ENCODE data around the gene HS3ST4. TPM values are rescaled to one million over a fixed set of nuclear protein-coding genes. Genes with fewer than 3 reads are reported as not detected.

HS3ST4 gene
- total RNA-seq, 1 donor from 2014 or later, result not detected

DNA sequence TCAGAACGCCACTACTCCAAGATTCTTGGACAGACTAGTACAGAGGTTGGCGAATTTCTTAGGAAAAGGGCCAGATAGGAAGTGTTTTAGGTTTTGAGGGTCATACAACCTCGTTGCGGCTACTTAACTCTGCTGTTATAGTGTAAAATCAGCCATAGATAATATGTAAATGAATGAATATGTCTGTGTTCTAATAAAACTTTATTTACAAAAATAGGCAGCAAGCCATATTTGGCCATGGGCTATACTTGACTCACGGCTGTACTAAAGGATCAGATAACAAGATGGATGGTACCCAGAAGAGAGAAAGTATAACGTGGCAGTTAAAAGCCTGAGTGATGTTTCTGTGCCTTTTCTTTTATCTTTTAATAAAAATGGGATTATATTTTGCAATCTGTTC, 125.5 kb downstream of the HS3ST4 start:
- ATAC-seq (ENCODE audit: low read depth), result no peak
- TF ChIP-seq, protein P1, sequence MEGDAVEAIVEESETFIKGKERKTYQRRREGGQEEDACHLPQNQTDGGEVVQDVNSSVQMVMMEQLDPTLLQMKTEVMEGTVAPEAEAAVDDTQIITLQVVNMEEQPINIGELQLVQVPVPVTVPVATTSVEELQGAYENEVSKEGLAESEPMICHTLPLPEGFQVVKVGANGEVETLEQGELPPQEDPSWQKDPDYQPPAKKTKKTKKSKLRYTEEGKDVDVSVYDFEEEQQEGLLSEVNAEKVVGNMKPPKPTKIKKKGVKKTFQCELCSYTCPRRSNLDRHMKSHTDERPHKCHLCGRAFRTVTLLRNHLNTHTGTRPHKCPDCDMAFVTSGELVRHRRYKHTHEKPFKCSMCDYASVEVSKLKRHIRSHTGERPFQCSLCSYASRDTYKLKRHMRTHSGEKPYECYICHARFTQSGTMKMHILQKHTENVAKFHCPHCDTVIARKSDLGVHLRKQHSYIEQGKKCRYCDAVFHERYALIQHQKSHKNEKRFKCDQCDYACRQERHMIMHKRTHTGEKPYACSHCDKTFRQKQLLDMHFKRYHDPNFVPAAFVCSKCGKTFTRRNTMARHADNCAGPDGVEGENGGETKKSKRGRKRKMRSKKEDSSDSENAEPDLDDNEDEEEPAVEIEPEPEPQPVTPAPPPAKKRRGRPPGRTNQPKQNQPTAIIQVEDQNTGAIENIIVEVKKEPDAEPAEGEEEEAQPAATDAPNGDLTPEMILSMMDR (IDR thresholded peaks at IDR 0.05), result no peak

DNA sequence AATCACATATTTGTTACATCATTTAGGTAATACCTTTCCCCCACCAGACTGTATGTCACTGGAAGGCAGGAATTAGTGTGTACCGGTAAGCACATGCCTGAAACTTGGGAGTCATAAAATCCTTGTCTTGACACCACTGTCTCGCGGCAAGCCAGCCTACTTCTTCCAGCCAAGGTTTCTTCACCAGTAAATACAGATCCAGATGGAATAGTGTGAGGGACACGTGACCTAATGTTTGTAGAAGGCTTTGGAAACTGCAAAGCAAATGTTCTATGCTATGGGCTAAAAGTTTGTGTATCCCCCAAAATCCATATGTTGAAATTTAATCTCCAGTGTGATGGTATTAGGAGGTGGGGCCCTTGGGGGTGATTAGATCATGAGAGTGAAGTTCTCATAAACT, 126.1 kb downstream of the HS3ST4 start:
- CTCF ChIA-PET, result no interaction called here
- intact Hi-C loops (cut with micrococcal nuclease), result no loop called here
- no peak overlapping the region for H3K4me3 Mint-ChIP-seq

More for the DNA sequence above, 125.5 kb downstream of the HS3ST4 start:
- Mint-ChIP-seq H3K4me3 (no peak overlapping the region), H3K4me1 (no peaks in the 10 kb centered on the region), H3K36me3 (ENCODE audit: low read depth) (no peaks in the 10 kb centered on the region), H3K9me3 (no peaks in the 10 kb centered on the region), H3K27ac (no peak overlapping the region), H3K27me3 (no peaks in the 10 kb centered on the region)
- intact Hi-C loops (cut with micrococcal nuclease), result no loop called here
- ChIA-PET POLR2A (no interaction called here), CTCF (no interaction called here)
- DNase-seq, result no peak

DNA sequence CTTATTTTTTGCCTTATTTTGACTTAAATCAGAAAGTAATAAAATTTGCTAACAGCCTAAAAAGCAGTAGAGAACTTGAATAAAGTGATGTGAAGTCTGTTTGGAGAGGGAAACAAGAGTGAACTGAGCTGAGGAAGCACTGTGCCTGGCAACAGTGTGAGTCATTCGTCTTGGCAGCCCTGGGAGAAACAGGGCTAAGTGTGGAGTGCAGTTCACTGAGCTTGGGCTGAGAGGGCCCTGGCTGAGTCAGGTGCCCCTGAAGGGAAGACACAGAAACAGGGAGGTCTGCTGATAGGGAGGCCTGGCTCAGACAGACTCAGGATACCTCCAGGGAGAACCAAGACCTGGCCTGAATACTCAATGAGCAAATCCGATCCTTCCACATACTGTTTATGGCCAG, 132.1 kb downstream of the HS3ST4 start:
- Mint-ChIP-seq H3K27me3 (no peaks in the 10 kb centered on the region), H3K4me1 (no peaks in the 10 kb centered on the region), H3K36me3 (ENCODE audit: low read depth) (no peaks in the 10 kb centered on the region), H3K9me3 (no peaks in the 10 kb centered on the region), H3K27ac (no peak overlapping the region), H3K4me3 (no peak overlapping the region)
- ATAC-seq (ENCODE audit: low read depth) (no peak), DNase-seq (no peak)
- intact Hi-C loops (cut with micrococcal nuclease), result no loop called here
- TF ChIP-seq, protein P1 (IDR thresholded peaks at IDR 0.05), result no peak
- CTCF ChIA-PET, result no interaction called here
- POLR2A ChIA-PET, result no interaction called here

More for the DNA sequence above, 126.1 kb downstream of the HS3ST4 start:
- H3K9me3 Mint-ChIP-seq, result no peaks in the 10 kb centered on the region
- TF ChIP-seq, protein P1 (IDR thresholded peaks at IDR 0.05), result no peak
- DNase-seq, result no peak
- POLR2A ChIA-PET, result no interaction called here
- H3K27ac Mint-ChIP-seq, result no peak overlapping the region
- no peaks in the 10 kb centered on the region for H3K4me1 Mint-ChIP-seq
- H3K27me3 Mint-ChIP-seq, result no peaks in the 10 kb centered on the region
- ATAC-seq (ENCODE audit: low read depth), result no peak
- no peaks in the 10 kb centered on the region for H3K36me3 Mint-ChIP-seq (ENCODE audit: low read depth)

DNA sequence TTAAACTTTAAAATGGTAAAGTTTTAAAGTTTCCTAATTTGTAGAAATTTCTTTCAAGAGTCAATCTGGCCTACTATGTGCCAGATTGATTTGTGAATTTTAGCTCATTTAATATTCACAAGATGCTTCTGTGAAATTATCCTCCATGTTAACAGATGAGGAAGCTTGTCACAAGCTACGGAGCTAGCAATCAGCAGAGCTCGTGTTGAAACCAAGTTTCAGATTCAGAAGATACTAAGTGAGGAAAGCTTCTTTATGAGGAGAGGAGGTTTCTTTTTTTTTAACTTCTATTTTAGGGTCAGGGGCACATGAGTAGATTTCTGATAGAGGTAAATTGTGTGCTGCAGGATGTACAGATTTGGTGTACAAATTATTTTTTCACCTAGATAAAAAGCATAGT, 135.9 kb downstream of the HS3ST4 start:
- DNase-seq (no peak), ATAC-seq (ENCODE audit: low read depth) (no peak)
- Mint-ChIP-seq H3K4me1 (no peaks in the 10 kb centered on the region), H3K36me3 (ENCODE audit: low read depth) (no peaks in the 10 kb centered on the region), H3K27me3 (no peaks in the 10 kb centered on the region), H3K4me3 (no peak overlapping the region), H3K9me3 (no peaks in the 10 kb centered on the region), H3K27ac (no peak overlapping the region)
- POLR2A ChIA-PET, result no interaction called here
- TF ChIP-seq, protein P1 (IDR thresholded peaks at IDR 0.05), result no peak
- CTCF ChIA-PET, result no interaction called here
- intact Hi-C loops (cut with micrococcal nuclease), result no loop called here

DNA sequence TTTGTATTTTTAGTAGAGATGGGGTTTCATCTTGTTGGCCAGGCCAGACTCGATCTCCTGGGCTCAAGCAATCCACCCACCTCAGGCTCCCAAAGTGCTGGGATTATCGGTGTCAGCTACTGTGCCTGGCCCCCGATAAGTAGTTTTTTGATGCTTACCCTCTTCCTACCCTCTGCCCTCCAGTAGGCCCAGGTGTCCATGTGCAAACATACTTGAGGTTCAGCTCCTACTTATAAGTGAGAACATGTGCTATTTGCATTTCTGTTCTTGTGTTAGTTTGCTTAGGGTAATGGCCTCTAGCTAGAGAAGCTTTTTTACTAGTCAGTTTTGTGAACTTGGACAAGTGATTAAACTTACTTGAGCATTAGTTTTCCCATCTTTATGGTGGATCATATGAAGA, 136.8 kb downstream of the HS3ST4 start:
- H3K36me3 Mint-ChIP-seq (ENCODE audit: low read depth), result no peaks in the 10 kb centered on the region
- H3K9me3 Mint-ChIP-seq, result no peaks in the 10 kb centered on the region
- DNase-seq (no peak), ATAC-seq (ENCODE audit: low read depth) (no peak)
- intact Hi-C loops (cut with micrococcal nuclease), result no loop called here
- peaks cover under 1% of the 10 kb centered on the region for H3K27me3 Mint-ChIP-seq
- no peaks in the 10 kb centered on the region for H3K4me1 Mint-ChIP-seq
- POLR2A ChIA-PET, result no interaction called here
- H3K27ac Mint-ChIP-seq, result no peak overlapping the region
- CTCF ChIA-PET, result no interaction called here
- TF ChIP-seq, protein P1 (IDR thresholded peaks at IDR 0.05), result no peak
- no peak overlapping the region for H3K4me3 Mint-ChIP-seq
